OCI-LY1 (cell line): ENCODE measurements around the gene FHL5.

Experiments used
- H2AFZ ChIP-seq: fragments of 200-600 bp; sonication (generic), shearing (Covaris generic); 2 replicates; pipeline ENCODE4 v1.6.0; 2014; ENCODE audit warnings: antibody characterized with exemption, mild to moderate bottlenecking, low read length
- H3F3A ChIP-seq: fragments of 200-600 bp; sonication (generic), shearing (Covaris generic); 2 replicates; pipeline ENCODE4 v1.6.0; 2014; ENCODE audit warnings: mild to moderate bottlenecking, antibody characterized with exemption, low read length, moderate library complexity; ENCODE audit not compliant: insufficient read depth
- H3K27ac ChIP-seq: fragments of 200-600 bp; sonication (generic); 2 replicates; pipeline ENCODE4 v1.5.1; 2014; ENCODE audit warnings: low read length, mixed run types, mild to moderate bottlenecking, low read depth; ENCODE audit not compliant: poor library complexity, severe bottlenecking
- H3K27me3 ChIP-seq: fragments of 200-600 bp; sonication (generic); 2 replicates; pipeline ENCODE4 v1.6.0; 2014; ENCODE audit warnings: antibody characterized with exemption, mild to moderate bottlenecking, low read length, moderate library complexity; ENCODE audit not compliant: insufficient read depth
- H3K36me3 ChIP-seq: fragments of 200-600 bp; sonication (generic); 2 replicates; pipeline ENCODE4 v1.6.1; 2014; ENCODE audit warnings: mild to moderate bottlenecking, antibody characterized with exemption, low read length, moderate library complexity, mixed read lengths; ENCODE audit not compliant: insufficient read depth
- H3K4me1 ChIP-seq: fragments of 200-600 bp; sonication (generic); 2 replicates; pipeline ENCODE4 v1.5.1; 2014; ENCODE audit warnings: mild to moderate bottlenecking, low read length, moderate library complexity; ENCODE audit not compliant: insufficient read depth, severe bottlenecking
- H3K4me2 ChIP-seq: fragments of 200-600 bp; sonication (generic), shearing (Covaris generic); 2 replicates; pipeline ENCODE4 v1.6.1; 2014; ENCODE audit warnings: low read length
- H3K4me3 ChIP-seq: fragments of 200-600 bp; sonication (generic); 2 replicates; pipeline ENCODE4 v1.5.1; 2014; ENCODE audit warnings: low read length, low read depth, mild to moderate bottlenecking, mixed read lengths; ENCODE audit not compliant: poor library complexity, severe bottlenecking
- H3K79me2 ChIP-seq: fragments of 200-600 bp; shearing (Covaris generic); 2 replicates; pipeline ENCODE4 v1.6.1; 2016; ENCODE audit warnings: mixed run types, low read length, mixed read lengths; ENCODE audit not compliant: insufficient read depth
- H3K9ac ChIP-seq: fragments of 200-600 bp; sonication (generic), shearing (Covaris generic); 2 replicates; pipeline ENCODE4 v1.6.1; 2014; ENCODE audit warnings: mild to moderate bottlenecking, low read length, mixed read lengths
- H3K9me2 ChIP-seq: fragments of 200-600 bp; sonication (generic), shearing (Covaris generic); 2 replicates; pipeline ENCODE4 v1.6.1; 2014; ENCODE audit warnings: low read depth, mild to moderate bottlenecking, low read length, mixed read lengths
- H3K9me3 ChIP-seq: fragments of 200-600 bp; shearing (Covaris generic); 2 replicates; pipeline ENCODE4 v1.6.1; 2014; ENCODE audit warnings: low read length, mixed read lengths
- H4K20me1 ChIP-seq: fragments of 200-600 bp; sonication (generic), shearing (Covaris generic); 2 replicates; pipeline ENCODE4 v1.6.0; 2016; ENCODE audit warnings: mild to moderate bottlenecking, low read length; ENCODE audit not compliant: insufficient read depth
- EZH2 ChIP-seq: fragments of 200-600 bp; sonication (generic), shearing (Covaris generic); IDR thresholded peaks from 2 replicates; pipeline ENCODE4 v1.8.0; 2017; ENCODE audit warnings: borderline replicate concordance, mixed run types, mild to moderate bottlenecking, antibody characterized with exemption, low read length, moderate library complexity, mixed read lengths
- TF ChIP-seq, protein P1 (sequence below): fragments of 200-600 bp; sonication (generic), shearing (Covaris generic); IDR thresholded peaks from 2 replicates; pipeline ENCODE4 v1.5.1; 2017; ENCODE audit warnings: mild to moderate bottlenecking, antibody characterized with exemption, low read length, moderate library complexity, mixed read lengths

The FHL5 gene

DNA sequence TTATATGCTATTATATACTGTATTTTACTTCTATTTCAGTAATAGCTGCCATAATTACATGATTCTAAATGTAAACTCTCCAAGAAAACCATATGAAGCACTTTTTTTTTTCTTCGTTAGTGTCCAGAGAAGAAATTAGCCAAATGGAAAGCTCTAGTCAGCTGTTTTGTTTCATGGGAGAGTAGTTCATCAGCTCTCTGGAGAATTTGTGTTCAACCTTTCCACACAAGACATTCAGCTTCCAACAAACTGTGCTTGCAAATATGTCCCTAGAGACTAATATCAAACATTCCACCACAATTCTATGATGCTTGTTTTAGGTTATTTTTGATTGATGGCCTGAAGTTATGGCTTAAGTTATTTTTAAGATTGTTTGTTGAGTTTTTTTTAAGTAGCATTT lies 19.5 kb downstream of the FHL5 start:
- Histone ChIP-seq H3K4me2 (no peak overlapping the region), H2AFZ (no peak overlapping the region), H3K27ac (peak overlapping the region; percentile 61), H3K79me2 (no peaks in the 10 kb centered on the region), H3K4me3 (no peak overlapping the region), H3K27me3 (no peaks in the 10 kb centered on the region), H3F3A (no peaks in the 10 kb centered on the region), H3K36me3 (no peaks in the 10 kb centered on the region), H4K20me1 (no peaks in the 10 kb centered on the region), H3K9me2 (no peaks in the 10 kb centered on the region), H3K9ac (no peak overlapping the region), H3K4me1 (peaks cover 62% of the 10 kb centered on the region), H3K9me3 (no peaks in the 10 kb centered on the region)
- TF ChIP-seq, protein P1, sequence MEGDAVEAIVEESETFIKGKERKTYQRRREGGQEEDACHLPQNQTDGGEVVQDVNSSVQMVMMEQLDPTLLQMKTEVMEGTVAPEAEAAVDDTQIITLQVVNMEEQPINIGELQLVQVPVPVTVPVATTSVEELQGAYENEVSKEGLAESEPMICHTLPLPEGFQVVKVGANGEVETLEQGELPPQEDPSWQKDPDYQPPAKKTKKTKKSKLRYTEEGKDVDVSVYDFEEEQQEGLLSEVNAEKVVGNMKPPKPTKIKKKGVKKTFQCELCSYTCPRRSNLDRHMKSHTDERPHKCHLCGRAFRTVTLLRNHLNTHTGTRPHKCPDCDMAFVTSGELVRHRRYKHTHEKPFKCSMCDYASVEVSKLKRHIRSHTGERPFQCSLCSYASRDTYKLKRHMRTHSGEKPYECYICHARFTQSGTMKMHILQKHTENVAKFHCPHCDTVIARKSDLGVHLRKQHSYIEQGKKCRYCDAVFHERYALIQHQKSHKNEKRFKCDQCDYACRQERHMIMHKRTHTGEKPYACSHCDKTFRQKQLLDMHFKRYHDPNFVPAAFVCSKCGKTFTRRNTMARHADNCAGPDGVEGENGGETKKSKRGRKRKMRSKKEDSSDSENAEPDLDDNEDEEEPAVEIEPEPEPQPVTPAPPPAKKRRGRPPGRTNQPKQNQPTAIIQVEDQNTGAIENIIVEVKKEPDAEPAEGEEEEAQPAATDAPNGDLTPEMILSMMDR: no peak
- no peak for TF ChIP-seq EZH2

DNA sequence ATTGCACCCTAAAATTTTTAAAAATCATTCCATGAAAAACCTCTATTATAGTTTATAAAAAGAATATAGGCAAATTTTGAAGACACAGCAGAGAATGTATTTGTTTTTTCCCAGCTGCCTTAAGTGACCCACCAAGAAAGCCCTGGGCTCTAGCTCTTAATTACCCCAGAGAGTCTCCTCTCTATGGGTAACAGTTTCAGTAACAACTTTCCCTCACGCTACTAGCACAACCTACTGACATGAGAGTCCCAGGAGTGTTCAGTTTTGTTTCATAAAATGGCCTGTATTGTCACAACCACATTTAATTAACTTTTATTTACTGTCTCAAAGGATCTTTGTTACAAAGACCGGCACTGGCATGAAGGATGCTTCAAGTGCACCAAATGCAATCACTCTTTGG lies 41.5 kb downstream of the FHL5 start:
- H3K27ac ChIP-seq: peak overlapping the region; percentile 58
- peaks cover 11% of the 10 kb centered on the region for H3K79me2 ChIP-seq
- no peak overlapping the region for H3K4me3 ChIP-seq
- no peaks in the 10 kb centered on the region for H4K20me1 ChIP-seq
- no peaks in the 10 kb centered on the region for H3F3A ChIP-seq
- peaks cover 68% of the 10 kb centered on the region for H3K4me1 ChIP-seq
- H2AFZ ChIP-seq: no peak overlapping the region
- no peak overlapping the region for H3K9ac ChIP-seq
- H3K27me3 ChIP-seq: no peaks in the 10 kb centered on the region
- no peaks in the 10 kb centered on the region for H3K36me3 ChIP-seq
- no peaks in the 10 kb centered on the region for H3K9me3 ChIP-seq
- peak overlapping the region; percentile 23 for H3K4me2 ChIP-seq
- TF ChIP-seq, protein P1: no peak
- no peak for TF ChIP-seq EZH2
- no peaks in the 10 kb centered on the region for H3K9me2 ChIP-seq

DNA sequence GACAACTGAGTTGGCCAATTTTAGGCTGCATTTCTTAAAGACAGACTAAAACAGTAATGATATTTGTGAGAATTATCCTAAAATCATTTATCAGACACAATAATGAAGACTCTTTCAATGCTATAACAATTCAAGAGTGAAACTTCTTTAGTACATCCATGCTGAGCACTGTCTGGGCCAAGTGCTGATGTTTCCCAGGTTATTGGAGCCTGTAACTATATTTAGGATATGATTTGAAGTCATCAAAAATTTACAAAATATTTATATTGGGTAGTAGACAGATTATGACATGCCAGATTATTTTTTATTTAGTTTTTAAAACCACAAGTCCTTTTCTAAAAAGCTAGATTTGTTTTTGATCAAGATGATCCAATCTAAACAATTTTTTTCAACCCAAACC lies 45.1 kb downstream of the FHL5 start:
- Histone ChIP-seq H3K9me2 (no peaks in the 10 kb centered on the region), H3K4me1 (peaks cover 99% of the 10 kb centered on the region), H3K27ac (peak overlapping the region; percentile 89), H2AFZ (no peak overlapping the region), H3F3A (no peaks in the 10 kb centered on the region; the same call in 1 of the 2 replicates), H3K4me3 (peak overlapping the region; percentile 58), H3K36me3 (no peaks in the 10 kb centered on the region), H3K9ac (peak overlapping the region; percentile 66), H3K27me3 (no peaks in the 10 kb centered on the region), H4K20me1 (no peaks in the 10 kb centered on the region), H3K4me2 (peak overlapping the region; percentile 78), H3K9me3 (no peaks in the 10 kb centered on the region), H3K79me2 (peaks cover 11% of the 10 kb centered on the region)
- no peak for TF ChIP-seq EZH2
- TF ChIP-seq, protein P1: no peak
